ENCODE measurements around the gene MRPS6.

DNA sequence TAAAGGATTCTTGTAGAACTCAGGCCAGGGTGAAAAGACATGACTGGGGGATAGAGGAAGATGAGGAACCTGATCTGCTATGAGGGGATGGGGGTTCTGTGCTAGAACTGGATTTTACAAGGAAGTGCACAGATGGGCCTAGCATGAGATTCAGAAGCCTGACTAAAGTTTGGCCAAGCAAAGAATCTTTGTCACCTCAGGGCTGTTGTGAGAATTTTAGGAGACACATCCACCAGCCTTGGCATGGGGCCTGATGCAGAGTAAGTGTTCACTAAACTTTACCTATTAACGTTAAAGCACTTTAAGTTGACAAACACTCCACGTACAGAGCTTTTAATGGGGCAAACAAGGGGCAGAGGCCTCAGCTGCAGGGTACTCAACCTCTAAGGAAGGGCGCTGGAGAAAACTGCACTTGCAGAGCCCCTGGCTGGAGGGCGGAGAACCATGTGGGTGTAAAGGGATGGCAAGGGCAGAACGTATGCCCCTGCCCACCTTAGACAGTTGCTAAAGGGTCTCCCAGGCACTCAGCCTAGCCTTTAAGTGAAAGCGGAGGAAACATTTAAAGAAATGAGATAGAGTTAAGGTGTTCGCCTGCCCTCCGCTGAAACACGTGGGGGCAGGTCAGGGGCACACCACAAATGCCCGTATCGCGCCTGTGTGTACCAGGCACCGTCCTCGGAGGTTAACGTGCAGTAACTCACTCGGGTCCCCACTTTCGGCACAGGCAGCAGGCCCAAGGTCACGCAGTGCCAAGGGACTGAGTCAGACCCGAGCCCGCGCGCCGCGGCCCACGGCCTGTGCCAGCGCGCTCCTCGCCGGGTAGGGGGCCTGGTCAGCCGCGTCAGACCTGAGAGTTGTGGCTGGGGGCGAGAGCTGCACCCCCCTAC, 990 bp upstream of the MRPS6 start:
- TF ChIP-seq, protein P1, sequence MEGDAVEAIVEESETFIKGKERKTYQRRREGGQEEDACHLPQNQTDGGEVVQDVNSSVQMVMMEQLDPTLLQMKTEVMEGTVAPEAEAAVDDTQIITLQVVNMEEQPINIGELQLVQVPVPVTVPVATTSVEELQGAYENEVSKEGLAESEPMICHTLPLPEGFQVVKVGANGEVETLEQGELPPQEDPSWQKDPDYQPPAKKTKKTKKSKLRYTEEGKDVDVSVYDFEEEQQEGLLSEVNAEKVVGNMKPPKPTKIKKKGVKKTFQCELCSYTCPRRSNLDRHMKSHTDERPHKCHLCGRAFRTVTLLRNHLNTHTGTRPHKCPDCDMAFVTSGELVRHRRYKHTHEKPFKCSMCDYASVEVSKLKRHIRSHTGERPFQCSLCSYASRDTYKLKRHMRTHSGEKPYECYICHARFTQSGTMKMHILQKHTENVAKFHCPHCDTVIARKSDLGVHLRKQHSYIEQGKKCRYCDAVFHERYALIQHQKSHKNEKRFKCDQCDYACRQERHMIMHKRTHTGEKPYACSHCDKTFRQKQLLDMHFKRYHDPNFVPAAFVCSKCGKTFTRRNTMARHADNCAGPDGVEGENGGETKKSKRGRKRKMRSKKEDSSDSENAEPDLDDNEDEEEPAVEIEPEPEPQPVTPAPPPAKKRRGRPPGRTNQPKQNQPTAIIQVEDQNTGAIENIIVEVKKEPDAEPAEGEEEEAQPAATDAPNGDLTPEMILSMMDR (IDR thresholded peaks at IDR 0.05; ENCODE audit: low read depth, low read length) = no peak
- TF ChIP-seq, protein P2, sequence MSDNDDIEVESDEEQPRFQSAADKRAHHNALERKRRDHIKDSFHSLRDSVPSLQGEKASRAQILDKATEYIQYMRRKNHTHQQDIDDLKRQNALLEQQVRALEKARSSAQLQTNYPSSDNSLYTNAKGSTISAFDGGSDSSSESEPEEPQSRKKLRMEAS (IDR thresholded peaks at IDR 0.05; ENCODE audit: low read depth, low read length) = no peak

All from NB4 (cell line).